ENCODE measurements around the gene TTLL12. TPM values are rescaled to one million over a fixed set of nuclear protein-coding genes. Genes with fewer than 3 reads are reported as not detected.

Gene TTLL12
- total RNA-seq, 2 donors from 2014 or later: 22.4 to 23.2 TPM

DNA sequence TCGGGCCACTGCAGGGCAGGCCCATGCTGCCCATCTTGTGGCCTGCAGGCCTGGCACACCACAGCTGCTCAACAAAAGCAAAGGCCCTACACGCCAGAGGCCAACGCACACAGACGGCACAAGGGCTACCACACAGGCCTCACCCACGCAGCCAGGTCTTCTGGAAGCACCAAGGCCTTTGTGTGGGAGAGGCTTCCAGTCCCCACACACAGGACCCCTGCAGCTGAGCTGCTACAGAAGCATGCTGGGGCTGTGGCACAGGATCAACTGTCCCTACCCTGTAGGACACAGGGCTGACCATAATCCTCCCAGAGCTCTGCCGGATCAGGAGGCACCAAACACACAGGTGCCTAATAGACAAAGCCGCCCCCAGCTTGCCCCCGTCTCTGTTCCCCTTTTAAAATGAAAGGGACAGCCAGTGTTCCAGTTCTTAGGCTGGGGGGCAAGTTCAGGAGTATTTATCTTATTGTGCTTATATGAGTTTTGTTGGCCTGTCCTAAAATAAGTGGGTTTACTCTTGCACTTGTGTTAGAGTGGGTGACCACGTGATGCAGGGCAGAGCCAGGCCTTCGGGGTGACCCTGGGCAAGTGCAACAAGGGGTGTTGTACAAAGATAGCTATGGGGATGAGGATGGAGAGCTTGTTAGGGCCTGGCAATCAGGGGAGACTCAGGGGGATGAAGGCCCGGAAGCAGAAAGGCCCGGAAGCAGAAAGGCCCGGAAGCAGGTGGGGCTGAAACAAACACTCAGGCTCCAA, 5.4 kb downstream of the TTLL12 start:
- H3K27ac ChIP-seq: no peak overlapping the region
- no peak overlapping the region for H3K4me3 ChIP-seq
- no peaks in the 10 kb centered on the region for H3K27me3 ChIP-seq (replicated peaks; ENCODE audit: insufficient read depth)
- DNase-seq (ENCODE audit: low spot score): no peak
- TF ChIP-seq, protein P1, sequence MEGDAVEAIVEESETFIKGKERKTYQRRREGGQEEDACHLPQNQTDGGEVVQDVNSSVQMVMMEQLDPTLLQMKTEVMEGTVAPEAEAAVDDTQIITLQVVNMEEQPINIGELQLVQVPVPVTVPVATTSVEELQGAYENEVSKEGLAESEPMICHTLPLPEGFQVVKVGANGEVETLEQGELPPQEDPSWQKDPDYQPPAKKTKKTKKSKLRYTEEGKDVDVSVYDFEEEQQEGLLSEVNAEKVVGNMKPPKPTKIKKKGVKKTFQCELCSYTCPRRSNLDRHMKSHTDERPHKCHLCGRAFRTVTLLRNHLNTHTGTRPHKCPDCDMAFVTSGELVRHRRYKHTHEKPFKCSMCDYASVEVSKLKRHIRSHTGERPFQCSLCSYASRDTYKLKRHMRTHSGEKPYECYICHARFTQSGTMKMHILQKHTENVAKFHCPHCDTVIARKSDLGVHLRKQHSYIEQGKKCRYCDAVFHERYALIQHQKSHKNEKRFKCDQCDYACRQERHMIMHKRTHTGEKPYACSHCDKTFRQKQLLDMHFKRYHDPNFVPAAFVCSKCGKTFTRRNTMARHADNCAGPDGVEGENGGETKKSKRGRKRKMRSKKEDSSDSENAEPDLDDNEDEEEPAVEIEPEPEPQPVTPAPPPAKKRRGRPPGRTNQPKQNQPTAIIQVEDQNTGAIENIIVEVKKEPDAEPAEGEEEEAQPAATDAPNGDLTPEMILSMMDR (IDR thresholded peaks at IDR 0.05): no peak
- no peak for ATAC-seq (ENCODE audit: insufficient number of reproducible peaks, low FRiP score, low read depth)
- H3K4me1 ChIP-seq (ENCODE audit: control insufficient read depth in 1 of 2, low read depth in 2 of 2): peaks cover 4 to 13% of the 10 kb centered on the region in 2 donors
- peaks cover 10% of the 10 kb centered on the region for H3K36me3 ChIP-seq
- no peaks in the 10 kb centered on the region for H3K9me3 ChIP-seq

DNA sequence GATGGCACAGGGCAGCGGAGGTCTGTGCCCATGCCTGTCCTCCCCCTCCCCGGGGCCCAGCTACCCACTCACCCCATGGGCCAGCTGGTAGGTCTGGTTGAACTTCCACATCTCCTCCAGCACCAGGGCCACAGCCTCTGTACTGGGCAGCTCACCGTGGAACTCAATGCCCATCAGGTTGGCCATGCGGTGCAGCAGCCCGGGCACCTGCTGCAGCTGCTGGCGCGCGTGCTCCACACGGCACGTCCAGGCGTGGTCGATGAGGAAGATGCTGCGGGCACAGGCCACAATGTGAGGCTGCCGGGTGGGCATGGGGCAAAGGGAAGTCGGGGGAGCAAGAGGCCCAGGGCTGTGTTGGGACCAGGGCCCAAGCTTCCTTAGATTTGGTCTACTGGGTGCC, 6.3 kb downstream of the TTLL12 start:
- DNase-seq (ENCODE audit: low spot score): no peak
- Histone ChIP-seq H3K4me1 (ENCODE audit: control insufficient read depth in 1 of 2, low read depth in 2 of 2) (peaks cover 4 to 5% of the 10 kb centered on the region in 2 donors), H3K27ac (no peak overlapping the region), H3K36me3 (peaks cover 14% of the 10 kb centered on the region), H3K27me3 (replicated peaks; ENCODE audit: insufficient read depth) (no peaks in the 10 kb centered on the region), H3K9me3 (no peaks in the 10 kb centered on the region), H3K4me3 (no peak overlapping the region)
- TF ChIP-seq, protein P1 (IDR thresholded peaks at IDR 0.05): no peak
- ATAC-seq (ENCODE audit: insufficient number of reproducible peaks, low FRiP score, low read depth): no peak

DNA sequence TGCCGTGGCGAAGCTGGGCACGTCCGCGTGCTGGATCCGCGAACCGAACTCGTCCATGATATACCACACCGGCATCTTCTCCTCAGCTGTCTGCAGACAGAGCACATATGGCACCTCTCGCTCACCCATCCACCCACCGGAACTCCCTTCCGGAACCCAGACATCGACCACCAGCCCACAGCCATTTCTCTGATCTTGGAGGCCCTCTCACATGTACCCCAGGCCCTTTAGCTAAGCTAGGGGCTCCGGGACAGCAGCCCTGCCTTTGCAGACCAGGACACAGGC, 7.1 kb downstream of the TTLL12 start:
- TF ChIP-seq, protein P1 (IDR thresholded peaks at IDR 0.05): no peak
- Histone ChIP-seq H3K4me1 (ENCODE audit: control insufficient read depth in 1 of 2, low read depth in 2 of 2) (no peaks in the 10 kb centered on the region), H3K27me3 (replicated peaks; ENCODE audit: insufficient read depth) (no peaks in the 10 kb centered on the region), H3K4me3 (no peak overlapping the region), H3K27ac (no peak overlapping the region), H3K9me3 (no peaks in the 10 kb centered on the region), H3K36me3 (peaks cover 21% of the 10 kb centered on the region)
- ATAC-seq (ENCODE audit: insufficient number of reproducible peaks, low FRiP score, low read depth): no peak
- no peak for DNase-seq (ENCODE audit: low spot score)

DNA sequence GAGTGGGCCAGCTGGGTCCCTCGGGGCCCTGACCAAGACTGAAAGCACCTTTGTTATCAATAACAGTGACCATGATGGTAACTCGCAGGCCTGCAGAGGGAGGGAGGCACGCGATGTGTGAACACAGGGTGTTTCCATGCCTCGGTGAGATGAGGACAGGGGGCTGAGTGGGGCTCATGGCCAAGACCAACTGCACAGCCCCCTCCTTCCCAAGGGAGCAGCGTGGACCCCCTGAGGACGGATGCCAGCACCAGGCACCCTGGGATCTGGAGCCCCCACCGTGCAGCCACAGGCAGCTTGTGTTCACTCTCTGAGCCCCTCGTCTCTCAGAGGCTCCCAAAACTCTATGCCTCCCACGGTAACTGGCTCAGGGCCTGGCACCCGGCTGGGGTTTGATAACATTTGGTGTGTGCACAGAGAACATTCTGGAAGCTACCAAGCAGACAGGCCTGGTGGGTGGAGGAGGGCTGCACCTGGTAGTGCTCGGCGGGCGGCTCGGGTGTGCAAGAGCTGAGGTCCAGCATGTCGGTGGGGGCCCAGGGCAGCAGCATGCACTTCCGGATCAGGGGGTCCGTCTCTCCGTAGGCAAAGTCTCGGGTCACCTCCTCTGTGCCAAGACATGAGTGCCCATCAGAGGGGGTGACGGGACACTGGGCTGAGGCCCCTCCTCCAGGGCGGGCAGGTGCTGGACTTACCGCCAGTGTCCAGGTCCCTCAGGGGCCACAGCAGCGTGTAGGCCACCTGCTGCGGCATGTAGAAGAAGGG, 7.6 kb downstream of the TTLL12 start:
- Histone ChIP-seq H3K4me3 (no peak overlapping the region), H3K36me3 (peaks cover 26% of the 10 kb centered on the region), H3K9me3 (no peaks in the 10 kb centered on the region), H3K4me1 (ENCODE audit: control insufficient read depth in 1 of 2, low read depth in 2 of 2) (no peaks in the 10 kb centered on the region), H3K27ac (no peak overlapping the region), H3K27me3 (replicated peaks; ENCODE audit: insufficient read depth) (no peaks in the 10 kb centered on the region)
- TF ChIP-seq, protein P1 (IDR thresholded peaks at IDR 0.05): no peak
- no peak for ATAC-seq (ENCODE audit: insufficient number of reproducible peaks, low FRiP score, low read depth)
- DNase-seq (ENCODE audit: low spot score): no peak

DNA sequence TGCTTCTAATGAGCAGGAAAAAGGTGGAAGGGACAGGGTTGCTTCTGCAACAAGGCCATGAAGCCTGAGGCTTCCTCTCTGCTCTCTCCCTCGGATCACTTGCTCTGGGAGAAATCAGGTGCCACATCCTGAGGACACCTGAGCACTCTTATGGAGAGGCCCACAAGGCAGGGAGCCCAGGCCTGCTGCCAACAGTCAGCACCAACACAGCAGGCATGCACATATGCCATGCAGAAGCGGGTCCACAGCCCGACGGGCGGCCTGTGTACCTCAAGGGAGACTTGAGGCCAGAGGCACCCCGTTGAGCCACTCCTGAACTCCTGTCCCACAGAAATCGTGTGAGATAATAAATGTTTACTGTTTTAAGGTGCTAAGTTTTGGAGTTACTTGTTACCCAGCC, 9.5 kb downstream of the TTLL12 start:
- peaks cover 35% of the 10 kb centered on the region for H3K36me3 ChIP-seq
- ATAC-seq (ENCODE audit: insufficient number of reproducible peaks, low FRiP score, low read depth): no peak

More for the DNA sequence above, 9.5 kb downstream of the TTLL12 start:
- no peaks in the 10 kb centered on the region for H3K4me1 ChIP-seq (ENCODE audit: control insufficient read depth in 1 of 2, low read depth in 2 of 2)
- H3K4me3 ChIP-seq: no peak overlapping the region
- TF ChIP-seq, protein P1 (IDR thresholded peaks at IDR 0.05): no peak
- no peak overlapping the region for H3K27ac ChIP-seq
- no peak for DNase-seq (ENCODE audit: low spot score)
- no peaks in the 10 kb centered on the region for H3K9me3 ChIP-seq
- H3K27me3 ChIP-seq (replicated peaks; ENCODE audit: insufficient read depth): no peaks in the 10 kb centered on the region

Measured in thoracic aorta (tissue), 2 donors.